ENCODE measurements around the gene TUBGCP5.

- no peak for TF ChIP-seq POLR2A (IDR thresholded peaks at IDR 0.05)
- TF ChIP-seq CTCF (IDR thresholded peaks at IDR 0.05), result no peak
These were observed 79.9 kb downstream of the TUBGCP5 start for GRCh38 chr15:22959321-22960101.
